ENCODE data around the gene EGR1. TPM values are rescaled to one million over a fixed set of nuclear protein-coding genes. Genes with fewer than 3 reads are reported as not detected.

EGR1 gene
- total RNA-seq, 3 donors from 2014 or later, result 11.8 to 61.0 (median 18.4) TPM

GRCh38 chr5:138463419-138464007 is 1.8 kb upstream of the EGR1 start:
- no peaks in the 10 kb centered on the region for H3K27me3 ChIP-seq
- no peaks in the 10 kb centered on the region for H3K36me3 ChIP-seq
- TF ChIP-seq, protein P1, sequence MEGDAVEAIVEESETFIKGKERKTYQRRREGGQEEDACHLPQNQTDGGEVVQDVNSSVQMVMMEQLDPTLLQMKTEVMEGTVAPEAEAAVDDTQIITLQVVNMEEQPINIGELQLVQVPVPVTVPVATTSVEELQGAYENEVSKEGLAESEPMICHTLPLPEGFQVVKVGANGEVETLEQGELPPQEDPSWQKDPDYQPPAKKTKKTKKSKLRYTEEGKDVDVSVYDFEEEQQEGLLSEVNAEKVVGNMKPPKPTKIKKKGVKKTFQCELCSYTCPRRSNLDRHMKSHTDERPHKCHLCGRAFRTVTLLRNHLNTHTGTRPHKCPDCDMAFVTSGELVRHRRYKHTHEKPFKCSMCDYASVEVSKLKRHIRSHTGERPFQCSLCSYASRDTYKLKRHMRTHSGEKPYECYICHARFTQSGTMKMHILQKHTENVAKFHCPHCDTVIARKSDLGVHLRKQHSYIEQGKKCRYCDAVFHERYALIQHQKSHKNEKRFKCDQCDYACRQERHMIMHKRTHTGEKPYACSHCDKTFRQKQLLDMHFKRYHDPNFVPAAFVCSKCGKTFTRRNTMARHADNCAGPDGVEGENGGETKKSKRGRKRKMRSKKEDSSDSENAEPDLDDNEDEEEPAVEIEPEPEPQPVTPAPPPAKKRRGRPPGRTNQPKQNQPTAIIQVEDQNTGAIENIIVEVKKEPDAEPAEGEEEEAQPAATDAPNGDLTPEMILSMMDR (IDR thresholded peaks at IDR 0.05), result no peak
- TF ChIP-seq POLR2AphosphoS5 (IDR thresholded peaks at IDR 0.05), result no peak
- TF ChIP-seq POLR2A (IDR thresholded peaks at IDR 0.05), result no peak
- peak in 1 of 2 donors; percentile 51 for DNase-seq (ENCODE audit: low spot score in 2 of 2)
- no peaks in the 10 kb centered on the region for H3K9me3 ChIP-seq
- peak overlapping the region; percentile 97 to 99 for H3K27ac ChIP-seq
- intact Hi-C loops (cut with DNase I; ENCODE audit: low total_unique reads), result no loop called here
- H3K4me3 ChIP-seq, result peak overlapping the region; percentile 78 to 83 (median 81)
- H3K4me1 ChIP-seq, result peaks cover 5 to 11% of the 10 kb centered on the region in 2 donors

DNA sequence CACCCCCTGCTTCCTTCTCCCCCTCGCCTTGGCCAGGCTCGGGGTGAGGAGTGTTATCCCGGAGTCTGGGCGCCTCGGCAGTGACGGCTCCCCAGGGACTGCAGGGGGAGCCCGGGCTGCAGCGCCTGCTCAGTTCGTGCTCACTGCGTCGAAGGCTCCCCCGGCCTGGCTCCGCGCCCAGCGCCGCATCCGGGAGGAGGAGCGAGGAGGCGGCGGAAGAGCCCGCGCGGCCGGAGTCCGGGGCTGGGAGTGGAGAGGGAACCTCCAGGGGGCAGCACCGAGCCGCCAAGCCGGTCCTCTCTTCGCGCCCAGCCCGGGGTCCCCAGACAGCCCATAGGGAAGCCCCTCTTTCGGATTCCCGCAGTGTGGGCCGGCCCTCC is 1.3 kb upstream of the EGR1 start:
- Histone ChIP-seq H3K4me1 (peaks cover 5 to 11% of the 10 kb centered on the region in 2 donors), H3K27me3 (no peaks in the 10 kb centered on the region), H3K36me3 (no peaks in the 10 kb centered on the region), H3K4me3 (peak overlapping the region; percentile 78 to 83 (median 81)), H3K27ac (peak overlapping the region; percentile 97 to 99), H3K9me3 (no peaks in the 10 kb centered on the region)
- DNase-seq (ENCODE audit: low spot score in 2 of 2), result peak; percentile 93 to 96
- TF ChIP-seq POLR2A (IDR thresholded peaks at IDR 0.05) (peak; percentile 77), POLR2AphosphoS5 (IDR thresholded peaks at IDR 0.05) (peak; percentile 90 to 94 (median 92))
- TF ChIP-seq, protein P1 (IDR thresholded peaks at IDR 0.05), result peak; percentile 78 to 97 (median 91)
- intact Hi-C loops (cut with DNase I; ENCODE audit: low total_unique reads), result no loop called here

DNA sequence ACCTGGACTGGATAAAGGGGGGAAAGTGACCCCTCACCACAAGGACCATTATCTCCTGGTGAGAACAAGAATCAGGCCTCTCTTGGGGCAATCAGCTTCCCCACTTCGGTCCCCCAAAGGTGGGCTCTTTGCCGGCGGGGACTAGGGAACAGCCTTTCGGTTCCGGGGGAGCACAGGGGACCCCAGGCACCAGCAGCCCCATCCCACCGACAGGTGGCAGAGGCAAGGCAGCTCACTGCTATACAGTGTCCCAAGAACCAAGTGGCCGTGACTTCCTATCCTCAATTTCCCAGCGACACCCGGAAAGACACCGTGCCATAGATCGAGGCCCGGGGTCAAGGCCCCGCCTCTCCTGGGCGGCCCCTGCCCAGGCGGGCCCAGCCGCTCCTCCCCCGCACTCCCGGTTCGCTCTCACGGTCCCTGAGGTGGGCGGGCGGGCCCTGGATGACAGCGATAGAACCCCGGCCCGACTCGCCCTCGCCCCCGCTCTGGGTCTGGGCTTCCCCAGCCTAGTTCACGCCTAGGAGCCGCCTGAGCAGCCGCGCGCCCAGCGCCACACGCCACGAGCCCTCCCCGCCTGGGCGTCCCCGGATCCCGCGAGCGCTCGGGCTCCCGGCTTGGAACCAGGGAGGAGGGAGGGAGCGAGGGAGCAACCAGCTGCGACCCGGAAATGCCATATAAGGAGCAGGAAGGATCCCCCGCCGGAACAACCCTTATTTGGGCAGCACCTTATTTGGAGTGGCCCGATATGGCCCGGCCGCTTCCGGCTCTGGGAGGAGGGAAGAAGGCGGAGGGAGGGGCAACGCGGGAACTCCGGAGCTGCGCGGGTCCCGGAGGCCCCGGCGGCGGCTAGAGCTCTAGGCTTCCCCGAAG is 655 bp upstream of the EGR1 start:
- H3K27ac ChIP-seq, result peak overlapping the region; percentile 97 to 99
- peak overlapping the region; percentile 78 to 83 (median 81) for H3K4me3 ChIP-seq
- peak; percentile 96 to 98 for DNase-seq (ENCODE audit: low spot score in 2 of 2)
- peak; percentile 59 to 86 (median 67) for TF ChIP-seq POLR2AphosphoS5 (IDR thresholded peaks at IDR 0.05)
- TF ChIP-seq, protein P1 (IDR thresholded peaks at IDR 0.05), result peak; percentile 21 to 76 (median 32)
- peak; percentile 65 for TF ChIP-seq POLR2A (IDR thresholded peaks at IDR 0.05)
- no peaks in the 10 kb centered on the region for H3K27me3 ChIP-seq
- intact Hi-C loops (cut with DNase I; ENCODE audit: low total_unique reads), result no loop called here
- peaks cover 7 to 11% of the 10 kb centered on the region in 2 donors for H3K4me1 ChIP-seq
- no peaks in the 10 kb centered on the region for H3K36me3 ChIP-seq
- no peaks in the 10 kb centered on the region for H3K9me3 ChIP-seq

DNA sequence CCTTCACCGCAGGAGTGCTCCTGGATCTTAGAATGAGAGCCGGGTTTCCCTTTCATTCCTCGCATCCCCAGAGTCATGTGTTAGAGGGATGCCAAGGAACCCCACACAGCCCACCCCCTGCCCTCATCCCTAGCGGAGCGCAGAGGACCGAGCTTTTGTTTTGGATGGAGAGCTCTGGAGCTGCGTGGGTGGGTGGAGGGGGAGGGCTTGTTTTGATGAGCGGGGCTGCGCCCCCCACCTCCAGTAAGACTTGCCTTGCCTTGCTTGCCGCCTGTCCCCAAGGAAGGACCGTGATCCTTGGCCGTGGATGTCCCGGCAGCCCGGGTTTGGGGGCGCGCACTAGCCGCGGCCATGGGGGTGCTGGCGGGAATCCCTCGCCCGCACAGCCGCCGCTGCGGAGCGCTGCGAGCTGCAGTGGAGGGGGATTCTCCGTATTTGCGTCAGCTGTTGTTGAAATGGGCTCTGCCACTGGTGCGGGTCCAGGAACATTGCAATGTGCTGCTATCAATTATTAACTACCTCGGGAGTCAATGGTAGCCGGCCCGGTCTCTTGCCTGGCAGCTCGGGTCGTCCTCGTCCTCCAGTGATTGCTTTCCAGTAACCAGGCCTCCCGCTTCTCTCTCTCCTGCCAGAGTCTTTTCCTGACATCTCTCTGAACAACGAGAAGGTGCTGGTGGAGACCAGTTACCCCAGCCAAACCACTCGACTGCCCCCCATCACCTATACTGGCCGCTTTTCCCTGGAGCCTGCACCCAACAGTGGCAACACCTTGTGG is 1.0 kb downstream of the EGR1 start:
- peak overlapping the region; percentile 78 to 83 (median 81) for H3K4me3 ChIP-seq
- no peaks in the 10 kb centered on the region for H3K36me3 ChIP-seq
- H3K27me3 ChIP-seq, result no peaks in the 10 kb centered on the region
- DNase-seq (ENCODE audit: low spot score in 2 of 2), result peak in 1 of 2 donors; percentile 35
- no peaks in the 10 kb centered on the region for H3K9me3 ChIP-seq
- H3K27ac ChIP-seq, result peak overlapping the region; percentile 97 to 99
- TF ChIP-seq POLR2AphosphoS5 (IDR thresholded peaks at IDR 0.05), result peak in 2 of 3 donors; percentile 58 to 81
- TF ChIP-seq, protein P1 (IDR thresholded peaks at IDR 0.05), result no peak
- peaks cover 9 to 13% of the 10 kb centered on the region in 2 donors for H3K4me1 ChIP-seq
- intact Hi-C loops (cut with DNase I; ENCODE audit: low total_unique reads), result no loop called here
